GM18951 (cell line): ENCODE data around the gene SPAAR.

Source experiments
- POLR2A ChIP-seq: IDR thresholded peaks from 4 replicates; pipeline ENCODE4 v1.6.1; 2011; ENCODE audit warnings: mild to moderate bottlenecking; ENCODE audit not compliant: insufficient read length, insufficient read depth; ENCODE audit errors: extremely low read depth
- in situ Hi-C: fragments of 300-500 bp; cut with MboI; formaldehyde crosslinking; loops from one replicate; pipeline ENCODE4 v1.12.0; 2022; ENCODE audit warnings: low sequenced_read_pairs, mixed read lengths, inconsistent platforms; ENCODE audit not compliant: unreplicated experiment

Gene SPAAR

GRCh38 chr9:35882996-35883395, 26.3 kb upstream of the SPAAR start:
- no peak for TF ChIP-seq POLR2A
- in situ Hi-C loops: loop anchor here (25.0 kb wide), 1 partner anchor 96 kb away; the partner anchor contains the start of gene NPR2

GRCh38 chr9:35884908-35885307, 24.4 kb upstream of the SPAAR start:
- in situ Hi-C loops: loop anchor here (25.0 kb wide), 1 partner anchor 98 kb away; the partner anchor contains the start of gene NPR2

DNA sequence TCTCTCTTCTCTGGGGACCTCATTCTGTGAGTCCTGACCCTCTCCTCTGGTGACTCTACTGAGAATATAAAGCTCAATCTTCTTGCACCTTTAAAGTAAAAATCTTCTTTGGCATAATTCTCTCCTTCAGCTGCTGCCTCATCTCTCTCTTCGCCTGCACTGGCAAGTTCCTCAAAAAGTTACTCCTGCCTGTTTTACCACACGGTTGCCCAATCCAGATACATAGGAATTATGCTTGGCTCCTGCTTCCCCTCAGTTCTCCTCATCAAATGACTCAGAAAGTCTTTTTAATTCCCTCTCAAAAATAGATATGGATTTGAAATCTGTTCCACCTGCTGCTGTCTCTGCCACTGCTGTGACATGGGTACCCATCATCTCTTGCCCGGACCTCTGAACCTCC, 17.6 kb upstream of the SPAAR start:
- in situ Hi-C loops: loop anchor here (25.0 kb wide), 1 partner anchor 104 kb away; the partner anchor contains the start of gene NPR2

DNA sequence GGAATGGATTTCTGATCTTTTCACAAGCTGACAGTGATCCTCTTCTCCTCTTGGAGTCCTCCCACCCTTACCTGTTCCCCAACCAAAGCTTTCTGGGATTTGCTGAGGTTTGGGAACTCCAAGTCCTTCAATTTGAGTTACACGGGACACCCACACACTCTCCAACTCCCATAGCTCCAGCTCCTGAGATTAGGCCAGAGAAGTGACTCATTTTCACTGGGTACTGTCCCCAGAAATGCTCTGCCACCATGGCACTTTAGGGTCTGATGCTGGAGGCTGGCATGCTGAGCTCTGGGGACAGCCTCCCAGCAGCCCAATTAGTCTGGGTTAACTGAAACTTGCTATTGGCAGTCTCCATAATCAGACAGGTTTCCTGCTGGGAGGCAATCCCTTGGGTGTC, 17.2 kb upstream of the SPAAR start:
- in situ Hi-C loops: loop anchor here (25.0 kb wide), 1 partner anchor 105 kb away; the partner anchor contains the start of gene NPR2
- TF ChIP-seq POLR2A: no peak

More for the DNA sequence above, 17.6 kb upstream of the SPAAR start:
- TF ChIP-seq POLR2A: no peak

DNA sequence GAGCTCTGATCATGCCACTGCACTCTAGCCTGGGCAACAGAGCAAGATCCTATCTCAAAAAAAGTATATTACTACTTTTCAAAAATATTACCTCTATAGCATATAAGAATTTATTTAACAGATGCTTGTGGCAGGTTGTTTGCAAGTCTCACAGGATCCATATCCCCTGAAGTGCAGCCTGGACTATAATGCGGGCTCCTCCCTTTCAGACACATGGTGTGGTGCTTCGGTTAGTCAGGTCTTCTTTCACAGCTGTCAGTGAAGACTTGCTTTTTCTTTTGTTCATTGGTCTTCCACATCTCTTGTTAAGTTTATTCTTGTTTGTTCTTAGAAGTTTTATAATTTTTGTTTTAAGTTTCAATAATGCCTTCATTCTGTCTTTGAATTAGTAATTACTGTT, 12.7 kb upstream of the SPAAR start:
- no peak for TF ChIP-seq POLR2A

DNA sequence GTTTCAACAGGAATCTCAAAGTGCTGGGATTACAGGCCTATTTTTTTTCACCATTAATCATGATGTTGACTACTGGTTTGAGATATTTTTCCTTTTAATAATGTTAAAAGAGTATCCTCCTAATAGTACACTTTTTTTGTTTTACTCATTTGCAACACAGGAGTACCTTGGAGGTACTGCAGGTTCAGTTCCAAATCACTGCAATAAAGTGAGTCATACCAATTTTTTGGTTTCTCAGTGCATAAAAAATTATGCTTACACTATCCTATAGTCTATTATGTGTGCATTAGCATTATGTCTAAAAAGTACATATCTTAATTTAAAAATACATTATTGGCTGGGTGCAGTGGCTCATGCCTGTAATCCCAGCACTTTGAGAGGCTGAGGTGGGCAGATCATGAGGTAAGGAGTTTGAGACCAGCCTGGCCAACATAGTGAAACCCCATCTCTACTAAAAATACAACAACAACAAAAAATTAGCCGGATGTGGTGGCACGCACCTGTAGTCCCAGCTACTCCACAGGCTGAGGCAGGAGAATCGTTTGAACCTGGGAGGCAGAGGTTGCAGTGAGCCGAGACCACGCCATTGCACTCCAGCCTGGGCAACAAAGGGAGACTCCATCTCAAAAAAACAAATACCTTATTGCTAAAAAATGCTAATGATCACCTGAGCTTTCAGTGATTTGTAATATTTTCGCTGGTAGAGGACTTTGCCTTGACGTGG, 11.8 kb upstream of the SPAAR start:
- in situ Hi-C loops: loop anchor here (25.0 kb wide), 1 partner anchor 110 kb away; the partner anchor contains the start of gene NPR2

More for the DNA sequence above, 12.7 kb upstream of the SPAAR start:
- in situ Hi-C loops: loop anchor here (25.0 kb wide), 1 partner anchor 109 kb away; the partner anchor contains the start of gene NPR2

DNA sequence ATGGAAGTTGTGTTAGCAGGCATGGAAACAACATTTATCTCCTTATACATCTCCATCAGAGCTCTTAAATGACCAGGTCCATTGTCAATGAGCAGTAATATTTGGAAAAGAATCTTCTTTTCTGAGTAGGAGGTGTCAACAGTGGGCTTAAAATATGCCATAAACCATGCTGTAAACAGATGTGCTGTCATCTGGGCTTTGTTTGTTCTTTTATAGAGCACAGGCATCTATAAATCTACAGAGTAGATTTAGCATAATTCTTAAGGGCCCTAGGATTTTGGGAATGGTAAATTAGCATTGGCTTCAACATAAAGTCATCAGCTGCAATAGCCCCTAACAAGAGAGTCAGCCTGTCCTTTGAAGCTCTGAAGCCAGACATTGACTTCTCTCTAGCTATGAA, 11.0 kb upstream of the SPAAR start:
- in situ Hi-C loops: loop anchor here (25.0 kb wide), 1 partner anchor 111 kb away; the partner anchor contains the start of gene NPR2
- TF ChIP-seq POLR2A: no peak

DNA sequence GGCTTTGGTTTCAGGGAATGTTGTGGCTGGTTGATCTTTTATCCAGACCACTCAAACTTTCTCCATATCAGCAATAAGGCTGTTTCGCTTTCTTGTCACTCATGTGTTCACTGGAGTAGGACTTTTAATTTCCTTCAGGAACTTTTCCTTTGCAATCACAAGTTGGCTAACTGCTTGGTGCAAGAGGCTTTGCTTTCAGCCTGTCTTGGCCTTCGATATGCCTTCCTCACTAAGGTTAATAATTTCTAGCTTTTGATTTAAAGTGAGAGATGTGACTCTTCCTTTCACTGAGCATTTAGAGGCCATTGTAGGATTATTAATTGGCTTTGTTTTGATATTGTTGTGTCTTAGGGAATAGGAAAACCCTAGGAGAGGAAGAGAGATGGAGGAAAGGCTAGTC, 10.3 kb upstream of the SPAAR start:
- in situ Hi-C loops: loop anchor here (25.0 kb wide), 1 partner anchor 112 kb away; the partner anchor contains the start of gene NPR2
- TF ChIP-seq POLR2A: no peak

DNA sequence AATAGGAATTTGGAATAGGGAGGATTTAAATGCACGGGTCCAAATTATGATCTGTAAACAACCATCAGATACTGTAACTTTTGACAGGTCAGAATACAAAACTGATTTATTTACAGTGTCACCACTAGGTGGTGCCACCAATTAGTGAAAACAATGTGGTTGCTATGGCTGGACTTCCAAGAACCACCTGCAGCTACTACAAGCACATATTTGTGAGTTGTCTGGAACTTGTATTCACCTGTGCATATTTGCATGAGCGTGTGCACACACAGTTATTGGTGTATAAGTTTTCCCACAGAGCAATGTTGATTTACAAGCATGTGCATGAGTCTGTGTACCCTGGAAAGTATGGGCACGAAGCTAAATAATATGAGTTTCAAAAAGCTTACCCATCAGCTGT, 6.2 kb upstream of the SPAAR start:
- in situ Hi-C loops: no loop called here
- no peak for TF ChIP-seq POLR2A

GRCh38 chr9:35904338-35904737, 5.0 kb upstream of the SPAAR start:
- TF ChIP-seq POLR2A: no peak
- in situ Hi-C loops: no loop called here

DNA sequence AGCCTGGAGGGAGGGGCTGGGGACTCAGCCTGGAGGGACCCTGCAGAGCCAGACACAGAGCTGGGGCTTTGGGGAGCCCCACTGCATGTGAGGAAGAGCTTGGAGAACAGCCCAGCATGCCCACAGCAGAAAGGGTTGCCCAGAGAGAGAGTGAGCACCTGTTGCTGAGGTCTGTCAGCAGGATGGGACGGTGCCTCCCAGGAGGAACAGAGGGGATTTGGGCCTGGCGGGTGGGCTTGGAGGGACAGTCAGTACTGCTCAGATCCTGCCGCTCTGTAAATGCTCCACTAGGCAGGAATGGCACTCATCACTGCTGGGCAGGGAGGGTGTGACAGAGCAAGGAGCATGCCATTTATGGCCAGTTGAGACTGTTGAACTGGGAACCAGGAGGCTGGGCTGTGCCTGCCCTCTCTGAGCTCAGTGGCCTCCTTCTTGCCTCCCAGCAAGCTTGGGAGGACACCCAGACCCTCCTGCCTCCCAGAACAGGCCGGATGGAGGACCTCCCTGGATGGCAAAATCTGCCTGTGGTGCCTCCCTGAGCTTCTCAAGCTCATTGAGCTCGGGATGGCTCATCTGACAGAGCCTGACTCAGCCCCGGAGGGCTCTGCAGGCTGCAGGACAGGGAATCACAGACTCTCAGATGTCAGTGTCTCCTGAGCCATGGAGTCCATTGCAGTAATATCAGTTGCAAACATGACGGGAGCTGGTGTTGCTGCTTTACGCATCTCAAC, 4.1 kb upstream of the SPAAR start:
- no peak for TF ChIP-seq POLR2A
- in situ Hi-C loops: no loop called here

- TF ChIP-seq POLR2A: no peak
- in situ Hi-C loops: no loop called here
Observed at GRCh38 chr9:35905912-35906679, 3.2 kb upstream of the SPAAR start, which contains the start of gene HRCT1. Gene HRCT1 (plus strand): TSS chr9:35906202. CDS start chr9:35906288, 86 bp downstream.
